GM23338 (cell line): ENCODE measurements around the gene ANKRD2. TPM values are rescaled to one million over a fixed set of nuclear protein-coding genes. Genes with fewer than 3 reads are reported as not detected.
A peak's percentile ranks its signal among the peaks of the same experiment; 100 is the strongest.

ENCODE experiments used
- ATAC-seq: fragments of 200-7000 bp; cut with Tn5 transposase; 3 replicates; pipeline ENCODE4 v1.9.1; 2020
- DNase-seq: peaks from one replicate; pipeline ENCODE4 v3.0.0-alpha.2; 2015; ENCODE audit warnings: low spot score
- H2AFZ ChIP-seq: fragments of 200-600 bp; sonication (generic); 2 replicates; pipeline ENCODE4 v1.8.0; 2016; ENCODE audit warnings: antibody characterized with exemption, mild to moderate bottlenecking, moderate library complexity
- H3F3A ChIP-seq: fragments of 200-600 bp; sonication (generic); replicated peaks from 2 replicates; pipeline ENCODE4 v1.8.0; 2017; ENCODE audit warnings: antibody characterized with exemption, mixed run types, low read depth
- H3K27ac ChIP-seq: fragments of 200-600 bp; sonication (generic); 2 replicates; pipeline ENCODE4 v1.6.1; 2016; ENCODE audit warnings: low read depth
- H3K27me3 ChIP-seq: fragments of 200-600 bp; sonication (generic); 2 replicates; pipeline ENCODE4 v1.8.0; 2016; ENCODE audit warnings: mild to moderate bottlenecking, mixed run types, moderate library complexity; ENCODE audit not compliant: insufficient read depth
- H3K36me3 ChIP-seq: fragments of 200-600 bp; sonication (generic); 2 replicates; pipeline ENCODE4 v1.8.0; 2016; ENCODE audit warnings: mild to moderate bottlenecking; ENCODE audit not compliant: insufficient read depth
- H3K4me1 ChIP-seq: fragments of 200-600 bp; sonication (generic); 2 replicates; pipeline ENCODE4 v1.8.0; 2016; ENCODE audit warnings: mild to moderate bottlenecking, moderate library complexity; ENCODE audit not compliant: insufficient read depth
- H3K4me2 ChIP-seq: fragments of 200-600 bp; sonication (generic); 2 replicates; pipeline ENCODE4 v1.7.1; 2017; ENCODE audit warnings: mixed run types
- H3K4me3 ChIP-seq: fragments of 200-600 bp; sonication (generic); 2 replicates; pipeline ENCODE4 v1.6.1; 2016; ENCODE audit warnings: mixed run types
- H3K79me2 ChIP-seq: fragments of 200-600 bp; sonication (generic); replicated peaks from 2 replicates; pipeline ENCODE4 v1.8.0; 2017; ENCODE audit warnings: mild to moderate bottlenecking; ENCODE audit not compliant: insufficient read depth
- H3K9me2 ChIP-seq: fragments of 200-600 bp; sonication (generic); 2 replicates; pipeline ENCODE4 v1.8.0; 2017; ENCODE audit not compliant: insufficient read depth
- H4K20me1 ChIP-seq: fragments of 200-600 bp; sonication (generic); replicated peaks from 2 replicates; pipeline ENCODE4 v1.8.0; 2017; ENCODE audit warnings: mild to moderate bottlenecking; ENCODE audit not compliant: insufficient read depth
- H3K27ac Mint-ChIP-seq: 2 replicates; pipeline ENCODE4 v1.8.0; 2020; ENCODE audit warnings: inconsistent platforms, mild to moderate bottlenecking, moderate library complexity, mixed read lengths
- H3K27me3 Mint-ChIP-seq: 3 replicates; pipeline ENCODE4 v1.8.0; 2022; ENCODE audit warnings: low read depth, mild to moderate bottlenecking, moderate library complexity, mixed read lengths, inconsistent platforms; ENCODE audit not compliant: insufficient read depth, poor library complexity
- H3K36me3 Mint-ChIP-seq: 3 replicates; pipeline ENCODE4 v1.8.0; 2021; ENCODE audit warnings: low read depth, mild to moderate bottlenecking, inconsistent platforms, moderate library complexity, mixed read lengths
- H3K4me1 Mint-ChIP-seq: 3 replicates; pipeline ENCODE4 v1.8.0; 2020; ENCODE audit warnings: mild to moderate bottlenecking, inconsistent platforms, mixed read lengths
- H3K4me3 Mint-ChIP-seq: 3 replicates; pipeline ENCODE4 v1.8.0; 2021; ENCODE audit warnings: moderate library complexity, mild to moderate bottlenecking, inconsistent platforms, mixed read lengths
- H3K9me3 Mint-ChIP-seq: 3 replicates; pipeline ENCODE4 v1.8.0; 2020; ENCODE audit warnings: moderate library complexity, mild to moderate bottlenecking, inconsistent platforms, mixed read lengths
- CREB1 ChIP-seq: fragments of 250-450 bp; sonication (Bioruptor Pico); IDR thresholded peaks from 2 replicates; pipeline ENCODE4 v1.5.0; 2020; ENCODE audit warnings: low read depth, mild to moderate bottlenecking, moderate library complexity
- ETS1 ChIP-seq: IDR thresholded peaks from 2 replicates; pipeline ENCODE4 v1.6.1; 2016; ENCODE audit warnings: antibody characterized with exemption
- EZH2 ChIP-seq: fragments of 200-600 bp; sonication (generic); IDR thresholded peaks from one replicate; pipeline ENCODE4 v1.8.0; 2017; ENCODE audit warnings: antibody characterized with exemption, mild to moderate bottlenecking, low read depth; ENCODE audit not compliant: unreplicated experiment
- EZH2phosphoT487 ChIP-seq: fragments of 200-600 bp; sonication (generic); IDR thresholded peaks from one replicate; pipeline ENCODE4 v1.8.1; 2018; ENCODE audit warnings: antibody characterized with exemption; ENCODE audit not compliant: unreplicated experiment
- NANOG ChIP-seq: IDR thresholded peaks from 2 replicates; pipeline ENCODE4 v1.6.1; 2016; ENCODE audit warnings: antibody characterized with exemption, borderline replicate concordance
- POLR2AphosphoS5 ChIP-seq: IDR thresholded peaks from 2 replicates; pipeline ENCODE4 v1.6.1; 2016; ENCODE audit warnings: antibody characterized with exemption, low read depth
- STAT1 ChIP-seq: IDR thresholded peaks from one replicate; pipeline ENCODE4 v1.6.1; 2016; ENCODE audit warnings: antibody characterized with exemption; ENCODE audit not compliant: unreplicated experiment
- ZNF114 ChIP-seq: fragments of 250-450 bp; sonication (Bioruptor Pico); IDR thresholded peaks from 2 replicates; pipeline ENCODE4 v1.5.0; 2020; ENCODE audit warnings: mild to moderate bottlenecking, moderate library complexity
- ZNF331 ChIP-seq: fragments of 250-450 bp; sonication (Bioruptor Pico); IDR thresholded peaks from 2 replicates; pipeline ENCODE4 v1.5.0; 2020; ENCODE audit warnings: low read depth, mild to moderate bottlenecking, moderate library complexity
- polyA plus RNA-seq: library from polyadenylated mRNA; unstranded; fragments of >200 nt; fragmentation: Nextera tagmentation; extraction: Ambion mirVana; gene quantifications from 2 replicates; pipeline ENCODE4 v1.2.1, GENCODE V29; 2016
- total RNA-seq: library from RNA; depleted of rRNA; stranded (reverse); fragments of >200 nt; shearing (Covaris generic); gene quantifications from 2 replicates; pipeline ENCODE4 v1.2.3, GENCODE V29; 2014
- TF ChIP-seq, protein P1 (sequence below), 2 experiments: fragments of 200-600 bp in 1 of 2; sonication (generic) in 1 of 2; conservative IDR thresholded peaks; 2 replicates each; pipeline versions ENCODE4 v1.5.1 to v1.6.1; 2016 to 2017; ENCODE audit warnings: antibody characterized with exemption in 2 of 2, low read depth in 2 of 2, mild to moderate bottlenecking in 2 of 2, moderate library complexity in 1 of 2

The ANKRD2 gene
- total and polyA plus RNA-seq, 2 experiments from 2014 or later = not detected

- ATAC-seq (no peak), DNase-seq (no peak)
- Mint-ChIP-seq H3K4me3 (no peak overlapping the region), H3K9me3 (peaks cover 11% of the 10 kb centered on the region), H3K4me1 (peaks cover 10% of the 10 kb centered on the region), H3K27me3 (peaks cover 5% of the 10 kb centered on the region), H3K27ac (no peak overlapping the region), H3K36me3 (peaks cover 9% of the 10 kb centered on the region)
- H3K36me3 ChIP-seq = no peaks in the 10 kb centered on the region
- no peak overlapping the region for H3K4me3 ChIP-seq
- H3K27ac ChIP-seq = no peak overlapping the region
- 0 out of 2 replicates have a peak, but pooled peaks cover 4% of the 10 kb centered on the region for H3K79me2 ChIP-seq
- H3F3A ChIP-seq = 0 out of 2 replicates have a peak, but pooled peaks cover 3% of the 10 kb centered on the region
- H2AFZ ChIP-seq = no peak overlapping the region
- 0 out of 2 replicates have a peak, but pooled peaks cover 1% of the 10 kb centered on the region for H3K4me1 ChIP-seq
- no peak overlapping the region for H3K4me2 ChIP-seq
- TF ChIP-seq CREB1 (CRISPR knock-in tag) = no peak
- no peak for TF ChIP-seq STAT1
- TF ChIP-seq EZH2phosphoT487 = no peak
- TF ChIP-seq POLR2AphosphoS5 = no peak
- TF ChIP-seq, protein P1, sequence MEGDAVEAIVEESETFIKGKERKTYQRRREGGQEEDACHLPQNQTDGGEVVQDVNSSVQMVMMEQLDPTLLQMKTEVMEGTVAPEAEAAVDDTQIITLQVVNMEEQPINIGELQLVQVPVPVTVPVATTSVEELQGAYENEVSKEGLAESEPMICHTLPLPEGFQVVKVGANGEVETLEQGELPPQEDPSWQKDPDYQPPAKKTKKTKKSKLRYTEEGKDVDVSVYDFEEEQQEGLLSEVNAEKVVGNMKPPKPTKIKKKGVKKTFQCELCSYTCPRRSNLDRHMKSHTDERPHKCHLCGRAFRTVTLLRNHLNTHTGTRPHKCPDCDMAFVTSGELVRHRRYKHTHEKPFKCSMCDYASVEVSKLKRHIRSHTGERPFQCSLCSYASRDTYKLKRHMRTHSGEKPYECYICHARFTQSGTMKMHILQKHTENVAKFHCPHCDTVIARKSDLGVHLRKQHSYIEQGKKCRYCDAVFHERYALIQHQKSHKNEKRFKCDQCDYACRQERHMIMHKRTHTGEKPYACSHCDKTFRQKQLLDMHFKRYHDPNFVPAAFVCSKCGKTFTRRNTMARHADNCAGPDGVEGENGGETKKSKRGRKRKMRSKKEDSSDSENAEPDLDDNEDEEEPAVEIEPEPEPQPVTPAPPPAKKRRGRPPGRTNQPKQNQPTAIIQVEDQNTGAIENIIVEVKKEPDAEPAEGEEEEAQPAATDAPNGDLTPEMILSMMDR (conservative IDR thresholded peaks at IDR 0.05; ENCODE audit: low read depth in 2 of 2) = no peak
- TF ChIP-seq EZH2 = no peak
- TF ChIP-seq NANOG = no peak
- peaks cover 2% of the 10 kb centered on the region; the same call in 1 of the 2 replicates for H4K20me1 ChIP-seq
- no peaks in the 10 kb centered on the region for H3K27me3 ChIP-seq
- H3K9me2 ChIP-seq = no peaks in the 10 kb centered on the region
These were observed 38.7 kb upstream of the ANKRD2 start for GRCh38 chr10:97533888-97534287.

DNA sequence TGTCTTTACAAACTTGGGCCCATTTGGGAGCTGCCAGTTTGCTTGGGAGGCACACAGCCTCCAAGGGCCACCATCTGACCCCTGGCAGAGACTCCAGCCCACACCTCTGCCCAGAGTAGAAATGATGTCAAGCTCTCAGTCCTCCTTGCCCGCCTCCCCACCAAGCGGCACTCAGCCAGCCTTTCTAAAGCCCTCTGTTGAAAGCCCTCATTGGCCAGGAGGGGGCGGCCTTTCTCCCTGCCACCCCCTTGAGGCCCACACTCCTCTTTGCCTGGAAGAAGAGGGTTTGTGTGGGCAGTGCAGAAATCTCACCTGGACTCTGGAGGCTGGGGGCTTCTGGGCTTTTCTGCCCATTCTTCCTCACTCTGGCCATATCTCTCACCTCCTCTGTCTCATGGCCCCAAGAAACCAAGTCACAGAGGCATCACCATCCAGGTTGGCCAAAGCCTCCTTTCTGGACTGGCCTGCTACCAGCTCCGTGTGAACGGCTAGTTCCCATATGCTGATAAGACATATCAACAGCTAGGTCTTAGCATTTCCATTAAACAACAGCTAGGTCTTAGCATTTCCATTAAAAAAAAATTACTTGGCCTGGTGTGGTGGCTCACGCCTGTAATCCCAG, 37.7 kb upstream of the ANKRD2 start:
- 0 out of 2 replicates have a peak, but pooled peaks cover 4% of the 10 kb centered on the region for H3K79me2 ChIP-seq
- H2AFZ ChIP-seq = no peak overlapping the region
- H3K4me3 ChIP-seq = no peak overlapping the region
- no peaks in the 10 kb centered on the region for H3K9me2 ChIP-seq
- TF ChIP-seq POLR2AphosphoS5 (no peak), NANOG (no peak), ZNF331 (CRISPR knock-in tag) (no peak), ZNF114 (CRISPR knock-in tag) (no peak), ETS1 (no peak), EZH2phosphoT487 (no peak)
- TF ChIP-seq, protein P1 (conservative IDR thresholded peaks at IDR 0.05; ENCODE audit: low read depth in 2 of 2) = peak; percentile 81 to 91
- H3K4me3 Mint-ChIP-seq = no peak overlapping the region
- H3K27me3 Mint-ChIP-seq = peaks cover 7% of the 10 kb centered on the region
- ATAC-seq (peak; percentile 85), DNase-seq (peak; percentile 84)
- H3K4me1 Mint-ChIP-seq = peaks cover 13% of the 10 kb centered on the region
- H3K36me3 ChIP-seq = no peaks in the 10 kb centered on the region
- no peaks in the 10 kb centered on the region for H3K27me3 ChIP-seq
- peaks cover 2% of the 10 kb centered on the region for H3K36me3 Mint-ChIP-seq
- H3K27ac ChIP-seq = no peak overlapping the region
- 0 out of 2 replicates have a peak, but pooled peaks cover 3% of the 10 kb centered on the region for H3F3A ChIP-seq
- H3K9me3 Mint-ChIP-seq = peaks cover 3% of the 10 kb centered on the region
- H3K4me2 ChIP-seq = no peak overlapping the region
- peaks cover 11% of the 10 kb centered on the region for H3K4me1 ChIP-seq
- no peak overlapping the region for H3K27ac Mint-ChIP-seq
- peaks cover 2% of the 10 kb centered on the region; the same call in 1 of the 2 replicates for H4K20me1 ChIP-seq
